Lung (tissue), 12 donors: ENCODE results near the gene COLEC12. TPM values are rescaled to one million over a fixed set of nuclear protein-coding genes. Genes with fewer than 3 reads are reported as not detected.

Experiments used
- ATAC-seq: fragments of 200-7000 bp; cut with Tn5 transposase; one replicate; pipeline ENCODE4 v1.9.1; 2020; ENCODE audit warnings: moderate number of reproducible peaks; ENCODE audit not compliant: insufficient read depth, low FRiP score
- DNase-seq, 3 donors: peaks; one replicate each; pipeline ENCODE4 v3.0.0-alpha.2; 2013 to 2017
- H3K27ac ChIP-seq, 2 donors: one replicate each; pipeline ENCODE4 v1.5.1; 2013; ENCODE audit warnings: mild to moderate bottlenecking in 2 of 2, moderate library complexity in 2 of 2, control low read depth in 1 of 2, inconsistent platforms in 1 of 2, low read depth in 1 of 2, low read length in 1 of 2
- H3K27me3 ChIP-seq, 3 donors: one replicate each; pipeline ENCODE4 v1.5.1; 2013; ENCODE audit warnings: low read length in 2 of 3; ENCODE audit not compliant: control insufficient read depth in 3 of 3, insufficient read depth in 3 of 3
- H3K36me3 ChIP-seq, 4 donors: one replicate each; pipeline ENCODE4 v1.5.1; 2013; ENCODE audit warnings: low read length in 4 of 4, mild to moderate bottlenecking in 1 of 4, moderate library complexity in 1 of 4; ENCODE audit not compliant: control insufficient read depth in 4 of 4, insufficient read depth in 4 of 4
- H3K4me1 ChIP-seq, 5 donors: one replicate each; pipeline ENCODE4 v1.5.1; 2013; ENCODE audit warnings: low read length in 5 of 5, mild to moderate bottlenecking in 2 of 5, moderate library complexity in 1 of 5; ENCODE audit not compliant: control insufficient read depth in 5 of 5, insufficient read depth in 5 of 5
- H3K4me3 ChIP-seq: one replicate; pipeline ENCODE4 v1.5.1; 2013; ENCODE audit warnings: mild to moderate bottlenecking, control low read depth, moderate library complexity
- H3K9ac ChIP-seq, 2 donors: one replicate each; pipeline ENCODE4 v1.5.1; 2013; ENCODE audit warnings: low read length in 2 of 2, control low read depth in 1 of 2; ENCODE audit not compliant: insufficient read depth in 1 of 2
- H3K9me3 ChIP-seq, 4 donors: one replicate each; pipeline ENCODE4 v1.5.1; 2013; ENCODE audit warnings: low read length in 3 of 4, mild to moderate bottlenecking in 1 of 4, moderate library complexity in 1 of 4; ENCODE audit not compliant: control insufficient read depth in 4 of 4, insufficient read depth in 3 of 4
- WGBS, 2 donors: extraction: QIAGEN DNeasy Blood & Tissue Kit; methylation state at CpG; one replicate each; pipeline ENCODE4 v1.1.7; 2013; 5-methylcytosine and 5-hydroxymethylcytosine counted together
- polyA plus RNA-seq, 2 donors: library from polyadenylated mRNA; stranded (reverse); fragments of 200-250 nt; gene quantifications; one replicate each; pipeline ENCODE4 v1.2.1, GENCODE V29; 2013
- total RNA-seq, 2 donors: library from RNA; depleted of rRNA in 1 of 2; stranded (reverse); fragments of >200 nt in 1 of 2; gene quantifications; one replicate each; pipeline ENCODE4 v1.2.1, GENCODE V29; 2014 to 2021
- TF ChIP-seq, protein P1 (sequence below): IDR thresholded peaks from 2 replicates; pipeline ENCODE4 v1.5.1; 2012; ENCODE audit warnings: mild to moderate bottlenecking; ENCODE audit errors: control extremely low read depth, extremely low read depth
- donor health status: control.
- donor health status: control.
- donor health status: Bipolar disorder and iron deficiency.
- donor health status: healthy.
- donor health status: DM: yes; HTN: yes; CAD: no.

Gene COLEC12
- total and polyA plus RNA-seq, 4 donors: 10.3 to 108 (median 28.1) TPM

DNA sequence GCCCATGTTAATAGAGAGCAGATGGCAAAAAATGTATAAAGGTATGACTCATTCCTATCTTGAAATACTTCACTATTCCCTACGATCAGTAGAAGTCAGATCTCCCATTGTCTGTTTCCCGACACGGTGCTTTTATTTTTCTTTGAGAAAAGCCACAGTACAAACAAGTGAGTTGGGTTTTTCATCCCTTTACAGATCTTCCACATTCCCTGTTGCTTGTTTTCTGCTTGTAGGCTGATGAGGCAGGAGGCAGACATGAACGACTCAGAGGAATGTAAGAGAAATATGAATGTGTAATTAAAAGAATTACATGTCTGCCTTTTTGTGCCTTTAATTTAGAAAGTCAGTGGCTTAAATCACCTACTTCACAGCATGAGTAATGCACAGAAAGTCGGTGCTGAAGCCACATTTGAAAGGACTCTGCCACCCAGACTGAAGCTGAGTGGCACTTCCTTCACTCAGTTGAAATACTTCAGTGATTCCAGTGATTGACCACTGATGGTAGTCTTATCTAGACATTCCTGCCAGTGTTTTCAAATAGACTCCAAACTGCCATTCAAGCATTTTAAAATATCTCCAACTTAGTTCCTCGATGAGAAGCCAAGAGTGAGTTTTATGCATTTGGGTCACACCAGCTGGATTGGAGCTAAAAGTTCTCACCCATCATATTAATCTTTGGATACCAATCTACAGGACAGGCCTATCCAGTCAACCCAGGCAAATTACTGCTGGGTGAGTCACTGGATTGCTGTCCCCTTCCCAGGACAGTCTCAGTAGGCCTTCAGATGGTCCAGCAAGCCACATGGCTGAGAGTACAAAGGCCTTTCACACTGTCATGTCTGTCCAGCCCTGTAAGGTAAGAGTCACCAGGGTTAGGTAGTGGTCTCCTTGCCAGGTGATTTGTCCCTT is 79.0 kb downstream of the COLEC12 start:
- Histone ChIP-seq H3K27me3 (no peaks in the 10 kb centered on the region), H3K36me3 (no peaks in the 10 kb centered on the region), H3K9ac (no peak overlapping the region), H3K27ac (no peak overlapping the region), H3K4me3 (no peak overlapping the region), H3K9me3 (peaks cover 0 to 4% (median 0%) of the 10 kb centered on the region in 4 donors), H3K4me1 (peaks cover 0 to 10% (median 7%) of the 10 kb centered on the region in 5 donors)
- 48 to 67% methylated on average over 6 of the region's 6 CpGs for WGBS, 2 donors
- no peak for ATAC-seq
- no peak for DNase-seq
- TF ChIP-seq, protein P1, sequence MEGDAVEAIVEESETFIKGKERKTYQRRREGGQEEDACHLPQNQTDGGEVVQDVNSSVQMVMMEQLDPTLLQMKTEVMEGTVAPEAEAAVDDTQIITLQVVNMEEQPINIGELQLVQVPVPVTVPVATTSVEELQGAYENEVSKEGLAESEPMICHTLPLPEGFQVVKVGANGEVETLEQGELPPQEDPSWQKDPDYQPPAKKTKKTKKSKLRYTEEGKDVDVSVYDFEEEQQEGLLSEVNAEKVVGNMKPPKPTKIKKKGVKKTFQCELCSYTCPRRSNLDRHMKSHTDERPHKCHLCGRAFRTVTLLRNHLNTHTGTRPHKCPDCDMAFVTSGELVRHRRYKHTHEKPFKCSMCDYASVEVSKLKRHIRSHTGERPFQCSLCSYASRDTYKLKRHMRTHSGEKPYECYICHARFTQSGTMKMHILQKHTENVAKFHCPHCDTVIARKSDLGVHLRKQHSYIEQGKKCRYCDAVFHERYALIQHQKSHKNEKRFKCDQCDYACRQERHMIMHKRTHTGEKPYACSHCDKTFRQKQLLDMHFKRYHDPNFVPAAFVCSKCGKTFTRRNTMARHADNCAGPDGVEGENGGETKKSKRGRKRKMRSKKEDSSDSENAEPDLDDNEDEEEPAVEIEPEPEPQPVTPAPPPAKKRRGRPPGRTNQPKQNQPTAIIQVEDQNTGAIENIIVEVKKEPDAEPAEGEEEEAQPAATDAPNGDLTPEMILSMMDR: no peak

DNA sequence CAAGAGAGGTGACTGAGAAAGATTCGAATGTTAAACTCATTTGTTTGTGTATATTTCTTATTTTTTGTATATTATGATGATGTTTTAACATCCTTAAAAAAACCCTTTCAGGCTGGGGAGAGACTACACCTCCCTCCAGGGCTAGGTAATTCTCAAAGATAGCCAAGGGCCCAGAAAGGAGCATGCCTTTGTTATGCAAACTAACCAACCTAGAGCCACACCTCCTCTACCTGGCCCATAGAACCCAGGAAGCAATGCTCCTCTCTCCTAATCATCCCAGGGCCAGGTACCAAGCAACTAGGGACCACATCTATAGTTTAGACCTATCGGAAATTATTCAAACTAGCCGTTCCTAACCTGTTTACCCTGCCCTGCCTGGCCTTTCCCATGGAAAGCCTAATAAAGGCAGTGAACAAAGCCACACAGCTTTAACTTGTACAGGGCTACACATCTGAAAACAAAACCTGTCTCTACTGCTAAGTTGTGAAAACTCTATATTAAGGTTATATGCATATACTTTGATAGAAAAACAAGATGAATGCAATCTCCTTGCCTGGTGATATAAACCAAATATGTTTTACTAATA is 79.7 kb downstream of the COLEC12 start:
- DNase-seq: no peak
- ATAC-seq: no peak
- Histone ChIP-seq H3K9ac (no peak overlapping the region), H3K9me3 (peaks cover 0 to 4% (median 0%) of the 10 kb centered on the region in 4 donors), H3K36me3 (no peaks in the 10 kb centered on the region), H3K4me1 (peaks cover 0 to 10% (median 7%) of the 10 kb centered on the region in 5 donors), H3K27me3 (no peaks in the 10 kb centered on the region), H3K4me3 (no peak overlapping the region), H3K27ac (no peak overlapping the region)
- TF ChIP-seq, protein P1: no peak
- 82 to 90% methylated on average over 3 of the region's 3 CpGs for WGBS, 2 donors

DNA sequence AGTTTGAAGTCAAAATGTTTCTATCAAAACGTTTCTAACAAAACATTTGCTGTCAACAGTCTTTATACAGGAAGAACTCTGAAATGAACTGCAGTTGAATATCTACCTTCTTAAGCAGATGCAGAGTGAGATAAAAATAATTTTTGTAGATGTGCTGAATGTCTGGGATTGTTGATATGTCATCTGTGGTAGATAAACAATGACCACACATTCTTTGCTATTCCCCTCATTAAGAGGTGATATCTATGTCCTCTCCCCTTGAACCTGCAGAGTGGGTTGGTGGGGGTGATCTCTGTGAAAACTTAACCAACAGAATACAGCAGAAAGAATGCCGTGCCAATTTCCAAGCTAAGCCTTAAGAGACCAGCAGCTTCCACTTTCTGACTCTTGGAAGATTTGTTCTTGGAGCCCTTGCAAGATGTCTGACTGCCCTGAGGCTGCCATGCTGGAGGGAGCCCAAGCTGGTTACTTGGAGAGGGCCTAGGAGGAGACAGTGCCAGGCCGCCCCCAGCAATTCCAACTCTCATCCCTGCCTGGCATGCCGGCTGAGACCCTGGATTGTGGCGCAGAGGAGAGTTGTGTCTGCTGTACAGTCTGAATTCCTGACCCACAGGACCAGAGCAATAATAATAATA is 80.8 kb downstream of the COLEC12 start:
- ATAC-seq (no peak), DNase-seq (no peak)
- Histone ChIP-seq H3K4me3 (no peak overlapping the region), H3K9ac (no peak overlapping the region), H3K27ac (no peak overlapping the region), H3K4me1 (peaks cover 0 to 7% (median 6%) of the 10 kb centered on the region in 5 donors), H3K9me3 (peaks cover 0 to 3% (median 0%) of the 10 kb centered on the region in 4 donors), H3K27me3 (no peaks in the 10 kb centered on the region), H3K36me3 (no peaks in the 10 kb centered on the region)
- TF ChIP-seq, protein P1: no peak
- 76 to 83% methylated on average over 5 of the region's 5 CpGs for WGBS, 2 donors
